ENCODE results near the gene FBLN2.
"Not testable (repeated sequence)": the region's sequence is repeated elsewhere in the genome, so short reads cannot be mapped to it uniquely, and the experiment has no call there.

The FBLN2 gene

GRCh38 chr3:13513913-13514517 lies 34.9 kb upstream of the FBLN2 start:
- DNase-seq (ENCODE audit: low spot score) (no peak), FAIRE-seq (no peak)

- no peak for DNase-seq (ENCODE audit: low spot score)
- no peak for FAIRE-seq
Measured at GRCh38 chr3:13514639-13515435, 34.1 kb upstream of the FBLN2 start.

- FAIRE-seq (no peak), DNase-seq (ENCODE audit: low spot score) (no peak)
Measured at GRCh38 chr3:13515786-13516759, 32.9 kb upstream of the FBLN2 start.

GRCh38 chr3:13516760-13517135 lies 32.2 kb upstream of the FBLN2 start:
- DNase-seq (ENCODE audit: low spot score) = no peak
- no peak for FAIRE-seq

GRCh38 chr3:13517253-13517977 lies 31.5 kb upstream of the FBLN2 start:
- FAIRE-seq = no peak

GRCh38 chr3:13518516-13518953 lies 30.4 kb upstream of the FBLN2 start:
- no peak for FAIRE-seq
- DNase-seq (ENCODE audit: low spot score) = no peak

More at GRCh38 chr3:13517253-13517977, 31.5 kb upstream of the FBLN2 start:
- no peak for DNase-seq (ENCODE audit: low spot score)

- no peak for DNase-seq (ENCODE audit: low spot score)
- no peak for FAIRE-seq
Measured at GRCh38 chr3:13519006-13519791, 29.7 kb upstream of the FBLN2 start.

- no peak for DNase-seq (ENCODE audit: low spot score)
- no peak for FAIRE-seq
Measured at GRCh38 chr3:13520326-13520880, 28.5 kb upstream of the FBLN2 start.

GRCh38 chr3:13521309-13521708 lies 27.6 kb upstream of the FBLN2 start:
- no peak for DNase-seq (ENCODE audit: low spot score)
- FAIRE-seq = no peak

- not testable (repeated sequence) for FAIRE-seq; DNase-seq (ENCODE audit: low spot score)
Measured at GRCh38 chr3:13521749-13522148, 27.2 kb upstream of the FBLN2 start.

- no peak for DNase-seq (ENCODE audit: low spot score)
- FAIRE-seq = no peak
Measured at GRCh38 chr3:13522236-13522635, 26.7 kb upstream of the FBLN2 start.

GRCh38 chr3:13524979-13525669 lies 23.8 kb upstream of the FBLN2 start:
- FAIRE-seq = no peak

GRCh38 chr3:13525827-13526625 lies 22.9 kb upstream of the FBLN2 start:
- DNase-seq (ENCODE audit: low spot score) (no peak), FAIRE-seq (no peak)

More at GRCh38 chr3:13524979-13525669, 23.8 kb upstream of the FBLN2 start:
- no peak for DNase-seq (ENCODE audit: low spot score)

GRCh38 chr3:13526626-13526949 lies 22.3 kb upstream of the FBLN2 start:
- no peak for DNase-seq (ENCODE audit: low spot score)
- FAIRE-seq = no peak

- FAIRE-seq (no peak), DNase-seq (ENCODE audit: low spot score) (no peak)
Measured at GRCh38 chr3:13528217-13528867, 20.6 kb upstream of the FBLN2 start.

GRCh38 chr3:13529196-13530112 lies 19.5 kb upstream of the FBLN2 start:
- no peak for DNase-seq (ENCODE audit: low spot score)
- no peak for FAIRE-seq

All from RCC 7860 (cell line).